H1 (cell line): Measurements from ENCODE around the gene OSM. TPM values are rescaled to one million over a fixed set of nuclear protein-coding genes. Genes with fewer than 3 reads are reported as not detected.

Experiments
- CHD1 ChIP-seq: IDR thresholded peaks from 2 replicates; pipeline ENCODE4 v1.6.1; 2012; ENCODE audit warnings: low read depth, low read length, improper control_type of control experiment
- CHD7 ChIP-seq: fragments of 300-600 bp; sonication (generic); IDR thresholded peaks from 2 replicates; pipeline ENCODE4 v1.7.1; 2012; ENCODE audit warnings: low read length, moderate library complexity, mild to moderate bottlenecking, inconsistent platforms; ENCODE audit not compliant: insufficient replicate concordance
- CTCF ChIP-seq, 3 experiments: IDR thresholded peaks; 1 replicate in 2 of 3; 2 replicates in 1 of 3; pipeline versions ENCODE4 v1.5.1 to v1.6.1; 2011; ENCODE audit warnings: low read length in 3 of 3, mild to moderate bottlenecking in 3 of 3, inconsistent platforms in 2 of 3, low read depth in 1 of 3, moderate library complexity in 1 of 3; ENCODE audit not compliant: insufficient read depth in 1 of 3; ENCODE audit errors: control extremely low read depth in 1 of 3
- FOSL1 ChIP-seq: IDR thresholded peaks from 2 replicates; pipeline ENCODE4 v1.6.1; 2011; ENCODE audit warnings: mild to moderate bottlenecking, low read depth, low read length, moderate library complexity; ENCODE audit not compliant: insufficient read depth
- GTF2F1 ChIP-seq: IDR thresholded peaks from 2 replicates; pipeline ENCODE4 v1.6.1; 2012; ENCODE audit warnings: low read depth, low read length, improper control_type of control experiment, borderline replicate concordance
- RNF2 ChIP-seq: fragments of 200-900, 300-1000 bp; sonication (generic); IDR thresholded peaks from 2 replicates; pipeline ENCODE4 v1.7.1; 2016; ENCODE audit warnings: borderline replicate concordance, low read depth, mild to moderate bottlenecking, antibody characterized with exemption, low read length; ENCODE audit not compliant: poor library complexity, severe bottlenecking; ENCODE audit errors: missing control alignments
- polyA plus RNA-seq, 7 experiments: library from polyadenylated mRNA; depleted of rRNA in 3 of 7; stranded (reverse) in 5 of 7; unstranded in 2 of 7; fragments of >200 nt in 5 of 7; fragments of 200-250 nt in 2 of 7; gene quantifications; 1 replicate in 5 of 7; 2 replicates in 1 of 7; 4 replicates in 1 of 7; pipeline versions ENCODE4 v1.2.1 to v1.2.3, GENCODE V29; 2011 to 2013; ENCODE audit warnings: missing spikeins in 2 of 7, mixed read lengths in 2 of 7
- total RNA-seq: library from RNA; stranded (reverse); fragmentation: NEBNext Ultra II Directional; extraction: Animal tissue kit (Norgen Biotek cat#: 25700); gene quantifications from 2 replicates; pipeline ENCODE4 v1.2.1, GENCODE V29; 2021

OSM gene
- total and polyA plus RNA-seq, 2 of the 8 experiments (the other 6 are each of a cell fraction or from before 2014, with no cell fraction given): not detected

GRCh38 chr22:30296833-30297232, 30.2 kb upstream of the OSM start (continued):
- TF ChIP-seq RNF2 (no peak), FOSL1 (no peak), GTF2F1 (no peak), CHD1 (no peak), CTCF (IDR thresholded peaks at IDR 0.05; ENCODE audit: control extremely low read depth in 1 of 3, insufficient read depth in 1 of 3, low read depth in 1 of 3, low read length in 3 of 3) (no peak), CHD7 (no peak)
